K562 (cell line): ENCODE measurements around the gene SLC24A4. TPM values are rescaled to one million over a fixed set of nuclear protein-coding genes. Genes with fewer than 3 reads are reported as not detected.

ENCODE experiments used
- ATAC-seq: fragments of 200-7000 bp; cut with Tn5 transposase; 3 replicates; pipeline ENCODE4 v1.9.1; 2020; ENCODE audit warnings: moderate library complexity
- BruUV-seq: library from RNA; stranded (reverse); fragments of 400-500 nt; replicated peaks from 2 replicates; lab custom pipeline; 2021; lab: Mats Ljungman, UMichigan
- CTCF ChIA-PET: fragments of 300-600 bp; formaldehyde crosslinking; extraction: SDS; loops from one replicate; lab custom pipeline; 2021; ENCODE audit warnings: low intra/inter-chr PET ratio; lab: Yijun Ruan, JAX
- POLR2A ChIA-PET: fragments of 300-600, 350-650 bp; sonication (Branson Sonifier 250); formaldehyde crosslinking; extraction: SDS; loops from one replicate; lab custom pipeline; 2021; ENCODE audit warnings: antibody characterized with exemption, inconsistent platforms; lab: Yijun Ruan, JAX
- DNase-seq, 4 experiments: peaks; one replicate each; pipeline versions ENCODE4 v3.0.0 to v3.0.0-alpha.2; 2011 to 2018; ENCODE audit warnings: low spot score in 3 of 4, mixed read lengths in 3 of 4; ENCODE audit errors: extremely low read depth in 1 of 4
- FAIRE-seq: peaks from 2 replicates; lab custom pipeline; 2011; peaks lifted over from hg19 to GRCh38; lab: Jason Lieb, UNC
- H2AFZ ChIP-seq: 2 replicates; pipeline ENCODE4 v1.6.0; 2011; ENCODE audit warnings: low read depth, low read length, control low read depth, inconsistent platforms
- H3K27ac ChIP-seq: fragments of 200-600 bp; 3 replicates; pipeline ENCODE4 v1.8.0; 2011; ENCODE audit warnings: low read depth, mild to moderate bottlenecking, control low read depth, inconsistent platforms, low read length, moderate library complexity, mixed read lengths; ENCODE audit errors: extremely low read depth
- H3K27me3 ChIP-seq, 2 experiments: fragments of 300-600 bp in 1 of 2; 2 replicates in 1 of 2; 3 replicates in 1 of 2; pipeline versions ENCODE4 v1.6.0 to v1.8.0; 2011; ENCODE audit warnings: inconsistent platforms in 2 of 2, low read length in 2 of 2, mild to moderate bottlenecking in 1 of 2, mixed read lengths in 1 of 2, moderate library complexity in 1 of 2; ENCODE audit not compliant: control insufficient read depth in 2 of 2, insufficient read depth in 2 of 2
- H3K36me3 ChIP-seq: fragments of 300-600 bp; 3 replicates; pipeline ENCODE4 v1.8.0; 2011; ENCODE audit warnings: mild to moderate bottlenecking, low read length, inconsistent platforms; ENCODE audit not compliant: control insufficient read depth, insufficient read depth
- H3K4me1 ChIP-seq, 2 experiments: fragments of 200-600 bp in 1 of 2; replicated peaks in 1 of 2; 2 replicates in 1 of 2; 3 replicates in 1 of 2; pipeline versions ENCODE4 v1.5.1 to v1.8.0; 2011; ENCODE audit warnings: inconsistent platforms in 2 of 2, low read length in 2 of 2, mild to moderate bottlenecking in 1 of 2, mixed read lengths in 1 of 2, moderate library complexity in 1 of 2; ENCODE audit not compliant: control insufficient read depth in 2 of 2, insufficient read depth in 2 of 2
- H3K4me2 ChIP-seq: 2 replicates; pipeline ENCODE4 v1.6.1; 2011; ENCODE audit warnings: low read length, control low read depth, inconsistent platforms, mixed read lengths; ENCODE audit not compliant: insufficient read depth
- H3K4me3 ChIP-seq: fragments of 200-600 bp; sonication (generic), shearing (Covaris generic); 2 replicates; pipeline ENCODE4 v1.5.1; 2016; ENCODE audit warnings: control low read depth, inconsistent platforms
- H3K79me2 ChIP-seq: fragments of 200-600 bp; 3 replicates; pipeline ENCODE4 v1.8.0; 2011; ENCODE audit warnings: low read length, inconsistent platforms; ENCODE audit not compliant: control insufficient read depth, insufficient read depth
- H3K9ac ChIP-seq, 2 experiments: 2 replicates each; pipeline versions ENCODE4 v1.6.0 to v1.6.1; 2011; ENCODE audit warnings: low read depth in 2 of 2, low read length in 2 of 2, control low read depth in 1 of 2, inconsistent platforms in 1 of 2, mild to moderate bottlenecking in 1 of 2, mixed read lengths in 1 of 2; ENCODE audit not compliant: insufficient read depth in 1 of 2
- H3K9me1 ChIP-seq: one replicate; pipeline ENCODE4 v1.6.0; 2011; ENCODE audit warnings: inconsistent platforms, mild to moderate bottlenecking, low read length, moderate library complexity; ENCODE audit not compliant: control insufficient read depth, insufficient read depth
- H3K9me3 ChIP-seq: replicated peaks from 2 replicates; pipeline ENCODE4 v1.5.1; 2011; ENCODE audit warnings: low read depth, low read length, inconsistent platforms; ENCODE audit not compliant: control insufficient read depth, insufficient read depth
- H4K20me1 ChIP-seq: replicated peaks from 2 replicates; pipeline ENCODE4 v1.6.1; 2011; ENCODE audit warnings: low read length, inconsistent platforms, mixed read lengths; ENCODE audit not compliant: control insufficient read depth, insufficient read depth
- GABPB1 ChIP-seq: sonication (generic); formaldehyde crosslinking; IDR thresholded peaks from 2 replicates; pipeline ENCODE4 v1.8.0; 2022; ENCODE audit warnings: mild to moderate bottlenecking, missing genetic modification reagents
- SMAD2 ChIP-seq: fragments of 150-350 bp; IDR thresholded peaks from 2 replicates; pipeline ENCODE4 v1.6.1; 2014; ENCODE audit warnings: low read depth, mild to moderate bottlenecking, low read length
- WGBS: fragments of 100-300 bp; shearing (Covaris generic); methylation state at CpG from one replicate; pipeline ENCODE4 v1.1.6; 2016; ENCODE audit warnings: low coverage, mixed read lengths; ENCODE audit not compliant: insufficient coverage; ENCODE audit errors: missing lambda C conversion rate; 5-methylcytosine and 5-hydroxymethylcytosine counted together
- in situ Hi-C: fragments of 300-500 bp; cut with MboI; formaldehyde crosslinking; loops from 4 replicates; pipeline ENCODE4 v1.15.0; 2018; ENCODE audit warnings: inconsistent platforms, mixed read lengths
- intact Hi-C: fragments of 100-400 bp; cut with micrococcal nuclease; formaldehyde crosslinking; loops from 2 replicates; pipeline ENCODE4 v1.14.2; 2022
- polyA plus RNA-seq, 8 experiments: library from polyadenylated mRNA; depleted of rRNA in 4 of 8; stranded (reverse) in 5 of 8; unstranded in 3 of 8; fragments of >200 nt; fragmentation: Nextera tagmentation in 2 of 8; fragmentation: Illumina TruSeq in 1 of 8; extraction: Ambion mirVana in 2 of 8; extraction: Trizol in 1 of 8; gene quantifications; 2 replicates each; pipeline versions ENCODE4 v1.2.1 to v1.2.3, GENCODE V29; 2011 to 2014; ENCODE audit warnings: inconsistent platforms in 1 of 8, missing spikeins in 1 of 8
- total RNA-seq, 7 experiments: library from RNA; depleted of rRNA in 6 of 7; stranded (reverse); fragments of >200 nt in 6 of 7; fragmentation: Illumina TruSeq in 2 of 7; extraction: Trizol in 2 of 7; gene quantifications; 2 replicates each; pipeline versions ENCODE4 v1.2.1 to v1.2.3, GENCODE V29; 2011 to 2021; ENCODE audit warnings: low replicate concordance in 1 of 7
- TF ChIP-seq, protein P1 (sequence below): fragments of 250-450 bp; sonication (Bioruptor Pico); IDR thresholded peaks from 2 replicates; pipeline ENCODE4 v1.4.0; 2020; ENCODE audit warnings: mild to moderate bottlenecking, moderate library complexity, borderline replicate concordance

Gene SLC24A4
- total and polyA plus RNA-seq, 9 of the 15 experiments (the other 6 are each of a cell fraction or from before 2014, with no cell fraction given): not detected

DNA sequence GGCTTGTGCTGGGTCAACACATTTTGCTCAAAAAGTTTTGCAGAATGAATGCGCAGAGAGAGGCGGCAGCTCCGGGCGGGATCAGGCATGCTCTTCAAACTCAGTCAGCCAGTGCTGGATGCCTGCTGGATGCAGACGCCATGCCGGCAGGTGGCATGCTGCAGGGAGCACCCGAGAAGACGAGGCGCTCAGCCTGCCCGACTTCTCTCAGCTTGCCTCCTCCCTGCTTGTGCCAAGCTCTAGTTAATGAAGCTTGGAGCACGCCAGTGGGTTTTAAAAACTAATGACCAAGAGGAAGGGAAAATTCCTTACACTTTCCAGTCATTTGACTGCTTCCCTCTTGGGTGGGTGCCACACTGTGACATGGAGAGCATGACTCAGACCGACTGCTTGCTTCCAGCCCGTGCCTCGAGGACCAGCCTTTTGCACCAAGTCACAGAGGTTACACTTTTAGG, 39.8 kb downstream of the SLC24A4 start (continued):
- TF ChIP-seq, protein P1, sequence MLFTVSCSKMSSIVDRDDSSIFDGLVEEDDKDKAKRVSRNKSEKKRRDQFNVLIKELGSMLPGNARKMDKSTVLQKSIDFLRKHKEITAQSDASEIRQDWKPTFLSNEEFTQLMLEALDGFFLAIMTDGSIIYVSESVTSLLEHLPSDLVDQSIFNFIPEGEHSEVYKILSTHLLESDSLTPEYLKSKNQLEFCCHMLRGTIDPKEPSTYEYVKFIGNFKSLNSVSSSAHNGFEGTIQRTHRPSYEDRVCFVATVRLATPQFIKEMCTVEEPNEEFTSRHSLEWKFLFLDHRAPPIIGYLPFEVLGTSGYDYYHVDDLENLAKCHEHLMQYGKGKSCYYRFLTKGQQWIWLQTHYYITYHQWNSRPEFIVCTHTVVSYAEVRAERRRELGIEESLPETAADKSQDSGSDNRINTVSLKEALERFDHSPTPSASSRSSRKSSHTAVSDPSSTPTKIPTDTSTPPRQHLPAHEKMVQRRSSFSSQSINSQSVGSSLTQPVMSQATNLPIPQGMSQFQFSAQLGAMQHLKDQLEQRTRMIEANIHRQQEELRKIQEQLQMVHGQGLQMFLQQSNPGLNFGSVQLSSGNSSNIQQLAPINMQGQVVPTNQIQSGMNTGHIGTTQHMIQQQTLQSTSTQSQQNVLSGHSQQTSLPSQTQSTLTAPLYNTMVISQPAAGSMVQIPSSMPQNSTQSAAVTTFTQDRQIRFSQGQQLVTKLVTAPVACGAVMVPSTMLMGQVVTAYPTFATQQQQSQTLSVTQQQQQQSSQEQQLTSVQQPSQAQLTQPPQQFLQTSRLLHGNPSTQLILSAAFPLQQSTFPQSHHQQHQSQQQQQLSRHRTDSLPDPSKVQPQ (CRISPR knock-in tag): no peak
- TF ChIP-seq, all 486 proteins: peak for 0

DNA sequence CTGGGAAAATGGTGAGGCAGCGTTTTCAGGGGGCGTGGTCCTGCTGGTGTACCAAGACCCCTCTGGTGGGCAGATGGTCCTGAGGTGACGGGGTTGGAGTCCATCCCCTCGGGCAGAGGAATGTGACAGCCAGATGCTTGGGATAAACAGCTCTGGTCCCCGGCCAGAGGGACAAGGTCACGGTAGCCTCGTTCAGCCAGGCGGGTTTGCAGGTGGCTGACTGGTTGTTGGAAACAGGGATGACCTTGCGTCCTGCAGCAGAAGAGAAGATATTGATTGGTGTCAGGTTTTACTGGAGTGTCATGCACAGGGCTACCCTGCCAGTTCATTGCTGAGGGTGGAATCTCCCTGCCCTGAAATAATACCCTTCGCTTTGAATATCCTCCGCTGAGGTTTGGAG, 43.3 kb downstream of the SLC24A4 start:
- Histone ChIP-seq H3K9me3 (no peaks in the 10 kb centered on the region), H3K4me1 (no peaks in the 10 kb centered on the region), H3K9me1 (no peaks in the 10 kb centered on the region), H3K27me3 (peaks cover 2 to 23% of the 10 kb centered on the region in 2 experiments; a peak in 3 of 5 replicates), H2AFZ (no peak overlapping the region), H3K9ac (no peak overlapping the region), H3K36me3 (no peaks in the 10 kb centered on the region), H3K79me2 (no peaks in the 10 kb centered on the region), H3K27ac (no peak overlapping the region), H4K20me1 (no peaks in the 10 kb centered on the region), H3K4me2 (no peak overlapping the region), H3K4me3 (no peak overlapping the region)
- no peak for FAIRE-seq
- no TSS peak for BruUV-seq
- ChIA-PET POLR2A (no interaction called here), CTCF (no interaction called here)
- intact Hi-C loops: no loop called here
- ATAC-seq: no peak
- no peak for TF ChIP-seq SMAD2
- TF ChIP-seq GABPB1: no peak
- DNase-seq: no peak
- WGBS: 2% methylated on average over 9 of the region's 11 CpGs
- in situ Hi-C loops: no loop called here
